H1 (cell line): ENCODE measurements around the gene KCNMB1. TPM values are rescaled to one million over a fixed set of nuclear protein-coding genes. Genes with fewer than 3 reads are reported as not detected.

ENCODE experiments used
- CTCF ChIA-PET: fragments of 300-600 bp; sonication (Branson Sonifier 250); formaldehyde crosslinking; loops from one replicate; lab custom pipeline; 2021; ENCODE audit not compliant: partially characterized antibody; lab: Charles Lee
- POLR2A ChIA-PET: fragments of 300-600 bp; sonication (Branson Sonifier 250); formaldehyde crosslinking; loops from one replicate; lab custom pipeline; 2021; ENCODE audit warnings: inconsistent platforms; ENCODE audit not compliant: partially characterized antibody; lab: Charles Lee
- DNase-seq, 2 experiments: peaks; one replicate each; pipeline versions ENCODE4 v3.0.0 to v3.0.0-alpha.2; 2010 to 2022; ENCODE audit warnings: low spot score in 2 of 2, low read depth in 1 of 2, mixed read lengths in 1 of 2
- FAIRE-seq: peaks from 2 replicates; lab custom pipeline; 2011; peaks lifted over from hg19 to GRCh38; lab: Jason Lieb, UNC
- H2AFZ ChIP-seq: 2 replicates; pipeline ENCODE4 v1.8.1; 2012; ENCODE audit warnings: low read length, inconsistent platforms
- H2AK5ac ChIP-seq: 2 replicates; pipeline ENCODE4 v1.6.1; 2013; ENCODE audit warnings: low read depth, low read length
- H2BK120ac ChIP-seq: replicated peaks from 2 replicates; pipeline ENCODE3; 2013; ENCODE audit warnings: low read depth, low read length, inconsistent platforms
- H2BK12ac ChIP-seq: 2 replicates; pipeline ENCODE4 v1.6.1; 2013; ENCODE audit warnings: low read depth, low read length
- H2BK15ac ChIP-seq: 2 replicates; pipeline ENCODE4 v1.6.1; 2013; ENCODE audit warnings: low read length
- H2BK20ac ChIP-seq: 2 replicates; pipeline ENCODE4 v1.6.1; 2013; ENCODE audit warnings: low read length
- H2BK5ac ChIP-seq: 2 replicates; pipeline ENCODE4 v1.6.1; 2013; ENCODE audit warnings: low read depth, low read length
- H3K14ac ChIP-seq: 2 replicates; pipeline ENCODE4 v1.6.1; 2013; ENCODE audit warnings: inconsistent platforms; ENCODE audit not compliant: insufficient read length
- H3K18ac ChIP-seq: 2 replicates; pipeline ENCODE4 v1.6.1; 2013; ENCODE audit warnings: low read length; ENCODE audit errors: extremely low read depth
- H3K23ac ChIP-seq: 2 replicates; pipeline ENCODE4 v1.6.1; 2013; ENCODE audit warnings: inconsistent platforms; ENCODE audit not compliant: insufficient read length
- H3K23me2 ChIP-seq: 2 replicates; pipeline ENCODE4 v1.6.1; 2013; ENCODE audit warnings: low read depth, low read length
- H3K27ac ChIP-seq: 2 replicates; pipeline ENCODE4 v1.6.1; 2011; ENCODE audit warnings: low read depth, low read length, inconsistent platforms
- H3K27me3 ChIP-seq, 4 experiments: replicated peaks in 1 of 4; 1 replicate in 1 of 4; 2 replicates in 3 of 4; pipeline versions ENCODE4 v1.6.1 to v1.8.1; 2011 to 2013; ENCODE audit warnings: low read length in 3 of 4, mild to moderate bottlenecking in 3 of 4, inconsistent platforms in 2 of 4, mixed read lengths in 2 of 4, moderate library complexity in 1 of 4; ENCODE audit not compliant: control insufficient read depth in 3 of 4, insufficient read depth in 3 of 4; ENCODE audit errors: extremely low read depth in 1 of 4
- H3K36me3 ChIP-seq, 4 experiments: 2 replicates each; pipeline versions ENCODE4 v1.6.1 to v1.8.1; 2011 to 2013; ENCODE audit warnings: mild to moderate bottlenecking in 4 of 4, low read length in 3 of 4, moderate library complexity in 2 of 4, control low read depth in 1 of 4, inconsistent platforms in 1 of 4; ENCODE audit not compliant: insufficient read depth in 4 of 4, control insufficient read depth in 2 of 4
- H3K4ac ChIP-seq: replicated peaks from 2 replicates; pipeline ENCODE3; 2013; ENCODE audit warnings: low read length, low read depth, mixed read lengths, inconsistent platforms; ENCODE audit not compliant: insufficient read length
- H3K4me1 ChIP-seq, 4 experiments: replicated peaks in 1 of 4; 1 replicate in 1 of 4; 2 replicates in 3 of 4; pipeline versions ENCODE4 v1.6.1 to v1.8.1; 2011 to 2013; ENCODE audit warnings: low read length in 3 of 4, inconsistent platforms in 2 of 4, mixed read lengths in 1 of 4; ENCODE audit not compliant: insufficient read depth in 4 of 4, control insufficient read depth in 3 of 4
- H3K4me2 ChIP-seq, 2 experiments: 2 replicates each; pipeline versions ENCODE4 v1.6.1 to v1.8.1; 2011 to 2013; ENCODE audit warnings: low read depth in 2 of 2, low read length in 2 of 2, control low read depth in 1 of 2, inconsistent platforms in 1 of 2, mild to moderate bottlenecking in 1 of 2; ENCODE audit not compliant: insufficient read depth in 1 of 2
- H3K4me3 ChIP-seq, 4 experiments: fragments of 200-600, 300-600 bp in 1 of 4; sonication (generic), shearing (Covaris generic), sonication (Bioruptor Twin) in 1 of 4; 2 replicates each; pipeline versions ENCODE4 v1.5.1 to v1.8.1; 2011 to 2016; ENCODE audit warnings: low read length in 4 of 4, low read depth in 3 of 4, control low read depth in 2 of 4, inconsistent platforms in 2 of 4, mild to moderate bottlenecking in 2 of 4, mixed read lengths in 1 of 4, moderate library complexity in 1 of 4; ENCODE audit not compliant: insufficient read depth in 2 of 4; ENCODE audit errors: extremely low read depth in 1 of 4
- H3K56ac ChIP-seq: replicated peaks from 2 replicates; pipeline ENCODE3; 2013; ENCODE audit warnings: low read depth, mild to moderate bottlenecking, mixed read lengths, low read length, inconsistent platforms; ENCODE audit not compliant: insufficient read length
- H3K79me1 ChIP-seq: 2 replicates; pipeline ENCODE4 v1.6.1; 2013; ENCODE audit warnings: low read depth, low read length, control low read depth
- H3K79me2 ChIP-seq, 2 experiments: 2 replicates each; pipeline versions ENCODE4 v1.6.1 to v1.8.1; 2012 to 2013; ENCODE audit warnings: low read length in 2 of 2, mild to moderate bottlenecking in 2 of 2, inconsistent platforms in 1 of 2; ENCODE audit not compliant: insufficient read depth in 2 of 2, control insufficient read depth in 1 of 2
- H3K9ac ChIP-seq, 4 experiments: replicated peaks in 1 of 4; 1 replicate in 1 of 4; 2 replicates in 3 of 4; pipeline versions ENCODE4 v1.6.1 to v1.8.1; 2011 to 2013; ENCODE audit warnings: low read depth in 3 of 4, low read length in 3 of 4, control low read depth in 2 of 4, mild to moderate bottlenecking in 2 of 4, moderate library complexity in 2 of 4, inconsistent platforms in 1 of 4; ENCODE audit errors: extremely low read depth in 1 of 4
- H3K9me3 ChIP-seq, 2 experiments: 2 replicates each; pipeline versions ENCODE4 v1.6.1 to v1.8.1; 2012 to 2013; ENCODE audit warnings: mild to moderate bottlenecking in 2 of 2, moderate library complexity in 2 of 2, control low read depth in 1 of 2, inconsistent platforms in 1 of 2, low read depth in 1 of 2, low read length in 1 of 2, mixed read lengths in 1 of 2; ENCODE audit not compliant: insufficient read depth in 2 of 2
- H4K20me1 ChIP-seq, 2 experiments: replicated peaks in 1 of 2; 2 replicates each; pipeline versions ENCODE3 to v1.8.1; 2011 to 2013; ENCODE audit warnings: inconsistent platforms in 2 of 2, low read length in 2 of 2, mild to moderate bottlenecking in 1 of 2; ENCODE audit not compliant: insufficient read depth in 2 of 2, control insufficient read depth in 1 of 2
- H4K5ac ChIP-seq: 2 replicates; pipeline ENCODE4 v1.6.1; 2013; ENCODE audit warnings: low read length, low read depth, mixed read lengths, inconsistent platforms; ENCODE audit not compliant: insufficient read length
- H4K8ac ChIP-seq: 2 replicates; pipeline ENCODE4 v1.8.0; 2013; ENCODE audit warnings: mild to moderate bottlenecking, moderate library complexity, low read length, inconsistent platforms; ENCODE audit not compliant: insufficient read depth; ENCODE audit errors: extremely low read depth
- H4K91ac ChIP-seq: replicated peaks from 2 replicates; pipeline ENCODE3; 2013; ENCODE audit warnings: low read length, mixed read lengths, inconsistent platforms; ENCODE audit not compliant: insufficient read length
- CBX5 ChIP-seq: fragments of 300-800, 300-1000 bp; sonication (generic); IDR thresholded peaks from 2 replicates; pipeline ENCODE4 v1.7.1; 2016; ENCODE audit warnings: antibody characterized with exemption, low read length, low read depth
- CHD2 ChIP-seq: IDR thresholded peaks from 2 replicates; pipeline ENCODE4 v1.6.1; 2012; ENCODE audit warnings: low read length, improper control_type of control experiment
- EP300 ChIP-seq, 2 experiments: IDR thresholded peaks; 1 replicate in 1 of 2; 2 replicates in 1 of 2; pipeline ENCODE4 v1.6.1; 2011 to 2012; ENCODE audit warnings: low read depth in 2 of 2, low read length in 2 of 2, mild to moderate bottlenecking in 2 of 2, borderline replicate concordance in 1 of 2, inconsistent platforms in 1 of 2, moderate library complexity in 1 of 2
- HDAC6 ChIP-seq: IDR thresholded peaks from one replicate; pipeline ENCODE4 v1.7.1; 2012; ENCODE audit warnings: low read depth, mild to moderate bottlenecking, inconsistent platforms, low read length, moderate library complexity
- JUN ChIP-seq: IDR thresholded peaks from 2 replicates; pipeline ENCODE4 v1.6.1; 2011; ENCODE audit warnings: low read depth, mild to moderate bottlenecking, improper control_type of control experiment, low read length
- NRF1 ChIP-seq: IDR thresholded peaks from 2 replicates; pipeline ENCODE4 v1.6.1; 2011; ENCODE audit warnings: mild to moderate bottlenecking, low read depth, low read length, improper control_type of control experiment
- RFX5 ChIP-seq: IDR thresholded peaks from 2 replicates; pipeline ENCODE4 v1.6.1; 2011; ENCODE audit warnings: low read depth, low read length, improper control_type of control experiment, borderline replicate concordance
- SAP30 ChIP-seq: fragments of 300-600 bp; sonication (generic); IDR thresholded peaks from 2 replicates; pipeline ENCODE4 v1.7.1; 2012; ENCODE audit warnings: low read length, moderate library complexity, mild to moderate bottlenecking, inconsistent platforms; ENCODE audit not compliant: insufficient read depth, insufficient replicate concordance
- SP1 ChIP-seq: IDR thresholded peaks from 2 replicates; pipeline ENCODE4 v1.6.1; 2011; ENCODE audit warnings: low read depth, low read length
- SRF ChIP-seq: IDR thresholded peaks from 2 replicates; pipeline ENCODE4 v1.6.1; 2011; ENCODE audit warnings: mild to moderate bottlenecking, low read depth, low read length, moderate library complexity
- ZNF274 ChIP-seq: IDR thresholded peaks from 2 replicates; pipeline ENCODE4 v1.7.0; 2012; ENCODE audit warnings: low read length, borderline replicate concordance; ENCODE audit errors: extremely low read depth
- WGBS, 2 experiments: shearing (Covaris generic) in 1 of 2; methylation state at CpG; one replicate each; pipeline versions ENCODE4 v1.1.6 to v1.1.7; 2013 to 2015; ENCODE audit warnings: low lambda C conversion rate in 2 of 2, mixed read lengths in 2 of 2, inconsistent platforms in 1 of 2, low coverage in 1 of 2, missing lambda C conversion rate in 1 of 2; ENCODE audit not compliant: insufficient replicate concordance in 2 of 2, insufficient coverage in 1 of 2, insufficient read length in 1 of 2; ENCODE audit errors: extremely low coverage in 1 of 2, missing lambda C conversion rate in 1 of 2; 5-methylcytosine and 5-hydroxymethylcytosine counted together
- polyA plus RNA-seq, 7 experiments: library from polyadenylated mRNA; depleted of rRNA in 3 of 7; stranded (reverse) in 5 of 7; unstranded in 2 of 7; fragments of >200 nt in 5 of 7; fragments of 200-250 nt in 2 of 7; gene quantifications; 1 replicate in 5 of 7; 2 replicates in 1 of 7; 4 replicates in 1 of 7; pipeline versions ENCODE4 v1.2.1 to v1.2.3, GENCODE V29; 2011 to 2013; ENCODE audit warnings: missing spikeins in 2 of 7, mixed read lengths in 2 of 7
- total RNA-seq: library from RNA; stranded (reverse); fragmentation: NEBNext Ultra II Directional; extraction: Animal tissue kit (Norgen Biotek cat#: 25700); gene quantifications from 2 replicates; pipeline ENCODE4 v1.2.1, GENCODE V29; 2021

The KCNMB1 gene
- total and polyA plus RNA-seq, 2 of the 8 experiments (the other 6 are each of a cell fraction or from before 2014, with no cell fraction given): 0.08 to 0.19 TPM

- Histone ChIP-seq H4K8ac (no peak overlapping the region), H3K27ac (no peak overlapping the region), H2BK12ac (0 out of 2 replicates have a peak overlapping the region, but pooled peaks have one; percentile 31), H2BK5ac (no peak overlapping the region), H3K4me1 (peaks cover 1 to 7% (median 4%) of the 10 kb centered on the region in 4 experiments; a peak in 6 of 7 replicates), H2BK15ac (no peak overlapping the region), H3K4me2 (no peak overlapping the region), H4K91ac (no peak overlapping the region), H3K9ac (no peak overlapping the region), H3K79me1 (no peaks in the 10 kb centered on the region), H3K56ac (no peak overlapping the region), H3K23ac (no peak overlapping the region), H2AFZ (no peak overlapping the region), H4K20me1 (no peaks in the 10 kb centered on the region), H3K36me3 (no peaks in the 10 kb centered on the region), H2AK5ac (peak overlapping the region; percentile 54; the same call in 1 of the 2 replicates)
- POLR2A ChIA-PET: interaction anchor here (1.4 kb wide), 1 partner anchor 12 kb away, joined by 3 read pairs; no protein-coding TSS in a partner anchor
- WGBS, 2 experiments: 92% methylated on average over 2 of the region's 2 CpGs; no CpG with 5 or more reads in 1 of the 2 experiments
- no peak for FAIRE-seq
- TF ChIP-seq CBX5 (no peak), HDAC6 (no peak), RFX5 (no peak), NRF1 (no peak), SP1 (no peak), SAP30 (no peak), JUN (no peak), EP300 (IDR thresholded peaks at IDR 0.05; ENCODE audit: borderline replicate concordance in 1 of 2, low read depth in 2 of 2, low read length in 2 of 2) (no peak), SRF (no peak), CHD2 (no peak), ZNF274 (no peak)
- TF ChIP-seq, all 59 proteins: peak for 0
- no peak overlapping the region for H4K5ac ChIP-seq
- H2BK120ac ChIP-seq: no peak overlapping the region
- no peaks in the 10 kb centered on the region for H3K27me3 ChIP-seq
- no peak for DNase-seq
- no peak overlapping the region for H3K18ac ChIP-seq
- no peaks in the 10 kb centered on the region for H3K9me3 ChIP-seq
- peak overlapping the region; percentile 44; the same call in 1 of the 2 replicates for H2BK20ac ChIP-seq
- no peaks in the 10 kb centered on the region for H3K79me2 ChIP-seq
- H3K23me2 ChIP-seq: peaks cover 6% of the 10 kb centered on the region; the same call in 1 of the 2 replicates
- no peak overlapping the region for H3K4ac ChIP-seq
- CTCF ChIA-PET: interaction anchor here (0.6 to 3.2 kb wide), 3 partner anchors 9 to 19 kb away, joined by 3 to 10 read pairs (median 4); no protein-coding TSS in a partner anchor
- no peak overlapping the region for H3K14ac ChIP-seq
- no peak overlapping the region for H3K4me3 ChIP-seq
These were observed 61.3 kb downstream of the KCNMB1 start for GRCh38 chr5:170327829-170328228.
